AG08395 (cell line): ENCODE results near the gene DCAF11.

Source experiments
- DNase-seq: peaks from one replicate; pipeline ENCODE4 v3.0.0; 2012; ENCODE audit warnings: mixed read lengths, low spot score

Gene DCAF11

GRCh38 chr14:24114532-24115421 lies at the start of gene DCAF11, which contains the start of gene NRL:
DCAF11 (plus strand) TSS chr14:24114777; CDS start chr14:24115595, 818 bp downstream.
NRL (minus strand) TSS chr14:24114949; CDS start chr14:24082848, 32,101 bp downstream.
- peak; percentile 99 for DNase-seq

GRCh38 chr14:24064856-24065255 lies 49.7 kb upstream of the DCAF11 start:
- no peak for DNase-seq

GRCh38 chr14:24065408-24065807 lies 49.2 kb upstream of the DCAF11 start:
- DNase-seq, result no peak

GRCh38 chr14:24066496-24067132 lies 48.0 kb upstream of the DCAF11 start:
- no peak for DNase-seq

DNA sequence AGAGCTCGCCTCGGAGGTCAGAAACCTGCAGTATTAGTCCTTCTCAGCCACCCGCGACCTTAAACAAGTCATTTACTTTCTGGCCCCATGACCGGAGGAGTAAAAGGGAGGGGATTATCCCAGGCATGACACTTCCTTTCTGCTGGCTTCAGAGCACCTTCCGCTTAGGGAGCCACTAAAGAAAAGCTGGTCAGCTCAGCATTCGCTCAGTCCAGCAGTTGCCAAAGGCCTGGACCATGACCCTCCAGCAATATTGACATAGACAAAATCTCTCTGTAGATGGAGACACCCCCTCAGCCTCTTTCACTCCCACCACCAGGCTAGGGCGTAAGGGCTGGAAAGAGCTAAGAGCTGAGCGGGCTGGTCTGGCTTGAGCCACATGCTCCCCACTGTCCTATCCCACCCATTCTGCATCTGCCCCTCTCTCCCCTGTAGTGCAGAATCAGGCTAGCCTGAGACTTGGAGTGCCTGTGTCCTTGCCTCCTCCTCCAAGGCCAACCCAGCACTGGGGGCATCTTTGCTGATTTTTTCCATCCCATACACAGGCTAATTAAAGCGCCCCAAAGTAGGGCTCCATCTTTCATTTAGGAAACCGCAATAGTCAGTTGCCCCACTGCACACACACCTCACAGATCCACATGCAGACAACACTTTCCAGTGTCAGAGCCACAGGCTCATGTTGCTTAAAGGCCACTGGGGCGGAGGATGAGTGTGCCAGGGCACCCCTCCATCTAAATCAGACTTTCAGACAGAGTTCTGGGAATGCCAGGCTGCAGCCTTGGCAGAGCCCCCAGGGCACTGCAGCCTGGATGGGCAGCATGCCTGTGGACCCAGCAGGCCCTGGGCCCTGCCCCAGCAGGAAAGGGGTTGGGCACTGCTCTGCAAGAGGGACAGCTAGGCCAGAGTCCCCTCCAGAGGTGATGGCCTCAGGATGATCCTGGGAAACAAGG lies 47.2 kb upstream of the DCAF11 start:
- DNase-seq, result no peak

- no peak for DNase-seq
Observed at GRCh38 chr14:24068711-24069410, 45.7 kb upstream of the DCAF11 start.

DNA sequence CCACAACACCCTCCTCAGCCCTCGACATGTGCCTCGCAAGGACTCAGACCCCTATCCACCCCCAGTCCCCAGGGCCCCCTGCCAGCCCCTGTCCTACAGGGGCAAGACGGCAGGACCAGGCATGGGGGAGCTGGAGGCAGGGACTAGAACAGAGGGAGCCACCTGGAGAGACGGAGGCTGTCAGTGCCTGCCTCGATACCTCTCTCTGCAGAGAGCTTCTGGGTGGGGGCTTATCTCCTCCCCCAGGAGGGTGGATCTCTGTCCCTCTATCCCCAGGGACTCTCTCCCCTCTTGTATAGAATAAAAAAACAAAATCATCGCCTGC lies 45.2 kb upstream of the DCAF11 start:
- no peak for DNase-seq

DNA sequence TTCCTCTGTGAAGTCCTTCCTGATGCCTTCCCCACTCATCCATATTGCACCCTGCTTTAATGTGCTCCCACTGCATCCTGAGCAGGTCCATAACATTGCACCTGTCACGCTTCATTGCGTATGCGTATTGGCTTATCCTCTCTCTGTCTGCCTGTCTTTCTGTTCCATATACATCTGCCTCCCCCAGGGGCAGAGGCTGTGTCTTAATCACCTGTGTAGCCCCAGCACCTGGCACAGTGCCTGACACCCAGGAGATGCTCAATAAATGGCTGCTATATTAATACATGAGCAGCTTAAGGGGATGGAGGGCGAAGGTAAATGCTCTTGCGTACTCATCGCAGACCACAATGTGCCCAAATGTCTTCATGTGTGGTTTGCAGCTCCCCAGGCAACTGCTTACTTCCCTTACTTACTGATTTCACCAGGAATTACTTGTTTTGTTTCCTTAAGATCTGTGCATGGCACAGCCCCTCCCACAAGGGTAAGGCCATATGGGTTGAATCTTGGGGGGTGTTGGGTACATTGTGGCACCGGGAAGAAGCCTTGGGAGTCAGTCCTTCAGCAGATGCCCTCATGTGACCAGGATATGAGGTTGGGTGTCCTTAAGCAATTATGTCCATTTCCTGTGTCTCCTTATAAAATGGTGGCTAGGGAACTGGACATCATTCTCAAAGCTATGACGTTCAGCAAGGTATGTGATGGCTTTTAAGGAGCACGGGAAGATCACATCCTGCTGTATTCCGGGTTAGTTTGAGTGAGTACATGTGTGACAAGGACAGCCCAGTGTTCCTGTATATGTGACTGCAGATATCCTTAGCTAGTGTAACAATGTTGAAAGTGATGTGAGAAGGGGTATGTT lies 44.1 kb upstream of the DCAF11 start:
- no peak for DNase-seq

- DNase-seq, result no peak
Observed at GRCh38 chr14:24071144-24071697, 43.4 kb upstream of the DCAF11 start, which contains the start of gene CPNE6. CPNE6 (plus strand) TSS chr14:24071562; CDS start chr14:24072937, 1,375 bp downstream.

DNA sequence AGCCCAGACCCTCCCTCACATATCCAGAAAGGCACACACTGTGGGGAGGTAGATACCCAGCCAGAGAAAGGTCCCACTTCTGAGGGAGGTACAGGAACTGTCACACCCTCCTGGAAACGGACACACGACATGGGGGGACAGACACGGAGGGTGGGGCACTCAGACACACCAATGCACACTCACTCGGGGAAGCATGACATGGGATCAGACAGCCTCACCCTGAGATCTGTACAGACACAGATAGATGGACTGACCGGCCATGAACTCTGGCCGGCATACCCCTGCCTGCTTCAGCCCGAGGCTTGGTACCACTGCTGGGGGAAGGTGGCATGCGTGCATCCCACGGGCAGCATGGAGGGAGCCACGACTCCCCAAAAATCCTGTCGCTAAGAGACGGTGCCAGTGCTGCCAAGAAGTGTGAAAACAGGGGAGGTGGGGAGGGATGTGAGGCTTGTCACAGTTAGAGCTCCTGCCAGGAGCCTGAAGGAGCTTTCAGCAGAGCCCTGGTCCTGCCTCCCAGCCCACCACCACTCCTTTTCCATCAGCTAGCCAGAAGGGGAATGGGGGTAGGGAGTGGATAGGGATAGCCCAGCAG lies 42.6 kb upstream of the DCAF11 start:
- no peak for DNase-seq

GRCh38 chr14:24072436-24072835 lies 42.1 kb upstream of the DCAF11 start:
- no peak for DNase-seq

GRCh38 chr14:24072881-24073877 lies 41.4 kb upstream of the DCAF11 start:
- no peak for DNase-seq

- DNase-seq, result no peak
Observed at GRCh38 chr14:24074625-24075484, 39.7 kb upstream of the DCAF11 start.

- no peak for DNase-seq
Observed at GRCh38 chr14:24075485-24076301, 38.9 kb upstream of the DCAF11 start.

DNA sequence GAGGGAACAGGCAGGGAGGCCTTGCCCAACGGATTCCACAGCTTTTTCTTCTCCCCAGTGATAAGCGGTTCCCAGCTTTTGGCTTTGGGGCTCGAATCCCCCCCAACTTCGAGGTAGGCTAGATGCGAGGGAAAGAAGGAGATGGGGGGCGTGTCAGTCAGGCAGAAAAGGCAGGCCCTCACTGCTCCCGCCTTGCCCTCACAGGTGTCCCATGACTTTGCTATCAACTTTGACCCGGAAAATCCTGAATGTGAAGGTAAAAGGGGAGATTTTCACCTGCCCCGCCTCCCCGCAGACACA lies 38.3 kb upstream of the DCAF11 start:
- DNase-seq, result no peak

GRCh38 chr14:24077086-24077485 lies 37.5 kb upstream of the DCAF11 start:
- no peak for DNase-seq

DNA sequence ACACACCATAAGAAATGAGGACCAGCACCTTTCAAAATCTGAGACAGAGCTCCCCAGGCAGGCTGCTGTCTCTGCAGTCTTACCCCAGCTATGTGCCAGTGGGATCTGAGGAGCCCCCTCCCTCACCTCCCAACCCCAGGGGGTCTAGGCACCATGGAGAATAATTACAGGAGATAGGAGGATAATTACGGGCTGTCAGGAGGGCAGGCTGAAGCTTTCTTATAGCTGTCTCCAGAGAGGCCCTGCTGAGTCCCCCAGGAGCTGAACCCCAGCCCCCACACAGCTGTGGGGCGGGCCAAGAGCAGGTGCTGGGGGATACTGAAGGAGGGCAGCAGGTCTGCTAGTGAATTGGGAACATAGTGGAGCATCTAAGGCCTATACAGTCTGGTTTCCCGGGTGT lies 36.4 kb upstream of the DCAF11 start:
- DNase-seq, result no peak
